IPS-18a (cell line): Measurements from ENCODE around the gene TIMM21.
A peak's percentile ranks its signal among the peaks of the same experiment; 100 is the strongest.

Experiments
- H3K27ac ChIP-seq: one replicate; pipeline ENCODE4 v1.5.1; 2013; ENCODE audit warnings: low read length
- H3K27me3 ChIP-seq: one replicate; pipeline ENCODE4 v1.6.1; 2013; ENCODE audit warnings: mild to moderate bottlenecking, low read length; ENCODE audit not compliant: control insufficient read depth, insufficient read depth
- H3K36me3 ChIP-seq: one replicate; pipeline ENCODE4 v1.6.1; 2013; ENCODE audit warnings: low read depth, low read length; ENCODE audit not compliant: control insufficient read depth
- H3K4me1 ChIP-seq: one replicate; pipeline ENCODE4 v1.6.1; 2013; ENCODE audit warnings: low read depth, low read length; ENCODE audit not compliant: control insufficient read depth
- H3K4me3 ChIP-seq: one replicate; pipeline ENCODE4 v1.5.1; 2013; ENCODE audit warnings: low read length
- H3K9ac ChIP-seq: one replicate; pipeline ENCODE4 v1.6.1; 2013; ENCODE audit warnings: mild to moderate bottlenecking, low read length, moderate library complexity
- H3K9me3 ChIP-seq: one replicate; pipeline ENCODE4 v1.6.1; 2013; ENCODE audit warnings: low read depth, low read length; ENCODE audit not compliant: control insufficient read depth

Gene TIMM21

GRCh38 chr18:74194691-74195090 is 46.4 kb downstream of the TIMM21 start:
- Histone ChIP-seq H3K4me1 (peaks cover 7% of the 10 kb centered on the region), H3K9ac (no peak overlapping the region)

GRCh38 chr18:74196220-74197119 is 48.1 kb downstream of the TIMM21 start:
- H3K9me3 ChIP-seq, result no peaks in the 10 kb centered on the region
- H3K27me3 ChIP-seq, result no peaks in the 10 kb centered on the region
- peaks cover 7% of the 10 kb centered on the region for H3K4me1 ChIP-seq
- H3K9ac ChIP-seq, result no peak overlapping the region
- H3K4me3 ChIP-seq, result peak overlapping the region; percentile 54
- H3K36me3 ChIP-seq, result no peaks in the 10 kb centered on the region
- no peak overlapping the region for H3K27ac ChIP-seq

More at GRCh38 chr18:74194691-74195090, 46.4 kb downstream of the TIMM21 start:
- H3K36me3 ChIP-seq, result no peaks in the 10 kb centered on the region
- H3K27ac ChIP-seq, result no peak overlapping the region
- no peaks in the 10 kb centered on the region for H3K9me3 ChIP-seq
- H3K27me3 ChIP-seq, result no peaks in the 10 kb centered on the region
- H3K4me3 ChIP-seq, result no peak overlapping the region

- Histone ChIP-seq H3K9me3 (no peaks in the 10 kb centered on the region), H3K36me3 (no peaks in the 10 kb centered on the region), H3K4me1 (peaks cover 7% of the 10 kb centered on the region), H3K27me3 (no peaks in the 10 kb centered on the region), H3K4me3 (no peak overlapping the region), H3K27ac (no peak overlapping the region), H3K9ac (no peak overlapping the region)
Measured at GRCh38 chr18:74197705-74198341, 49.5 kb downstream of the TIMM21 start.

- Histone ChIP-seq H3K4me3 (no peak overlapping the region), H3K9me3 (no peaks in the 10 kb centered on the region), H3K27ac (no peak overlapping the region), H3K9ac (no peak overlapping the region), H3K27me3 (no peaks in the 10 kb centered on the region), H3K36me3 (no peaks in the 10 kb centered on the region), H3K4me1 (peaks cover 7% of the 10 kb centered on the region)
Measured at GRCh38 chr18:74198453-74198852, 50.1 kb downstream of the TIMM21 start.

DNA sequence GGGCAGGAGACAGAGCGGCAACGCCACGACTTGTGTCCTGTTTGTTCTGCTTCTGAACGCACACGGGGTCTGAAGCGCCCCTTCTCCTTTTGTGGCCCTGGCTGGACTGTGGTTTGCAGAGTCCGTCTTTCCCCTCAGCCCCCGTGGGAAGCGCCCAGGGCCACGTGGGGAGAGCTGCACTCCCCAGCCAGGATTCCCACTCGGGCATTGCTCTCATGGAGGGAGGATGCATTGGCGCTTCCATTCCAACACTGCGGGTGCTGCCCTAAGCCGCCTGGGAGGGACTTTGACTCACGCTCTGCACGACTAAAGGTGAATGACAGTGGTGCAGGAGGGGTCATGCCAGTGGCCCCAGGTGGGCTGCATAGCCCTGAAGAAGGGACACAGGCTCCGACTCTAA is 52.5 kb downstream of the TIMM21 start:
- Histone ChIP-seq H3K9me3 (no peaks in the 10 kb centered on the region), H3K4me1 (peaks cover 7% of the 10 kb centered on the region), H3K4me3 (no peak overlapping the region), H3K27me3 (no peaks in the 10 kb centered on the region), H3K27ac (no peak overlapping the region), H3K36me3 (no peaks in the 10 kb centered on the region), H3K9ac (no peak overlapping the region)

- Histone ChIP-seq H3K4me1 (no peaks in the 10 kb centered on the region), H3K4me3 (no peak overlapping the region), H3K9me3 (no peaks in the 10 kb centered on the region), H3K27ac (no peak overlapping the region), H3K9ac (no peak overlapping the region), H3K27me3 (no peaks in the 10 kb centered on the region), H3K36me3 (no peaks in the 10 kb centered on the region)
Measured at GRCh38 chr18:74203811-74204210, 55.5 kb downstream of the TIMM21 start.

- Histone ChIP-seq H3K27ac (no peak overlapping the region), H3K4me3 (no peak overlapping the region), H3K36me3 (no peaks in the 10 kb centered on the region), H3K9me3 (no peaks in the 10 kb centered on the region), H3K4me1 (no peaks in the 10 kb centered on the region), H3K9ac (no peak overlapping the region), H3K27me3 (no peaks in the 10 kb centered on the region)
Measured at GRCh38 chr18:74204526-74205152, 56.3 kb downstream of the TIMM21 start.
